HG02642 (cell line): ENCODE measurements around the gene BRAT1.
A peak's percentile ranks its signal among the peaks of the same experiment; 100 is the strongest.
"Not testable (repeated sequence)": the region's sequence is repeated elsewhere in the genome, so short reads cannot be mapped to it uniquely, and the experiment has no call there.

Experiments used
- ATAC-seq: cut with Tn5 transposase; IDR thresholded peaks from one replicate; pipeline ENCODE4 v1.9.1; 2021; ENCODE audit warnings: mild to moderate bottlenecking; ENCODE audit not compliant: unreplicated experiment, poor library complexity

The BRAT1 gene

GRCh38 chr7:2555121-2556052 is at the start of gene BRAT1:
TSS of gene BRAT1 (minus strand) at chr7:2555524. CDS start at chr7:2554431, 1,093 bp downstream.
- ATAC-seq, result peak; percentile 80

- no peak for ATAC-seq
These were observed 49.4 kb upstream of the BRAT1 start for GRCh38 chr7:2604608-2605174.

DNA sequence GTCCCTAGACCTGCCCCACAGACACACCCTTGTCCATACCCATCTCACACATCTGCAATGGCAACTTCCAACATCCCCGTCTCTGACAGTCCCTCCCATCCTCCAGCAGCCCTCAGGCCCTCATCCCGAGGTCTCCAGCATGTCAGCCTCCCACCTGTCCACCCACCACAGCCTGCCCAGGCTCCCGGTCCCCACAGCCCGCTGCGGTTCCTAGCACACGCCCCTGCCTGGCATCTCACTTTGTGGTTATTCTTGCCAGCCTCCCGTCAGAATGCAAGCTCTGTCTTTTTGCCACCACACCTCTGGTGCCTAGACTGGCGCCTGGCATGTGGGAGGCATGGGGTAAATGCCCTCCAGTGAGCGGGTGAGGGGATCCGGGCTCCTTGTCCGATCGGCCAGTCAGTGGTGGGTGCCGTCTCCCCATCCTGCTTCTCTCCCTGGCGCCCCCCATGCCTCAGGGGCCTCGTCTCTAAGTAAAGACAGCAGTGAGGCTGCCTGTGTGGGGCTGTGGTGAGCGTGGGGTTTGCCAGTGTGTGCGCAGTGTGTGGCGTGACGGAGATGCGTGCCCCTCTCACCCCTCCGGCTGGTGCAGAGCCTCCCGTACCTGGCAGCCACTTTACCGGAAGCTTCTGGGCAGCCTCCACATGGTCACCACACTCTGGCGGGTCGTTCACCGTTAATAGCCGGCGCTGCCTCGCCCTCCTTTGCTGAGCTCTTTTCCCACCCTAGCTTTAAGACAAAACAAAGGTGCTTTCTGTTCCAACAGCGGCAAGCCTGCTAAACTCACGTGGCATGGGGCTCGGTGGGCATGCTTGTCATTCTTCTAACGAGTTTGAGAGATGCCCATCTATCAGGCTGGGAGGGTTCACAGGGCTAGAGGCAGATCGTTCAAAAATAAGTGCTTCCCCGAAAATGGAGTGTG is 48.0 kb upstream of the BRAT1 start:
- no peak for ATAC-seq

DNA sequence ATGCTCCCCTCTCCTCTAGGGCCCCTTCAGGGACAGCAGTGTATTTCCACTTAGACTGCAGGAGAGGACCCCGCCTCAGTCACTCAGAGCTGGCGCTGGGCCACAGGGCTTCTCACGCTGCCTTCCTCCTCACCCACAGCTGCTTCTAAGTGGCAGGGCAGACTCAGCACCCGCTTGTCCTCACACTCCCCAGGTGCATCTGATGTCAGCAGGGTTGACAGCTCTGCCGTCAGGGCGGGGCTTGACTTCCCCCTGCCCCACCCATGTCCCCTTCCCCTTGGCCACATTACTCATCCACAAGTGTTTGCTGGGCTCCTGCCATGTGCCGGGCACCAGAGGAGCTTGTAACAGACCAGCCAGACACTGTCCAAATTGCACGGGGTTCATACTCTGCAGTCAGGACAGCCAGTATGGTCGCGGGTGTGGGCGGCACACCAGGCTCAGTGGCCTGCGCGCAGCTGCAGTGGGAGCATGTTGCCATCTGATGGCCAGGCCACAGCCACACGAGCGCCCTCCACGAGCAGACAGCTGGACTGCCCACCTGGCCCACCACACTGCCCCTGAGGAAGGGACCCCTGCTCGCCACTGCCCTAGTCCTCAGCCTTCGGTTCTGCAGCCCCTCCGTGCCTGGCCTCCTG is 47.2 kb upstream of the BRAT1 start:
- ATAC-seq, result no peak

GRCh38 chr7:2601907-2602306 is 46.6 kb upstream of the BRAT1 start:
- ATAC-seq, result no peak

DNA sequence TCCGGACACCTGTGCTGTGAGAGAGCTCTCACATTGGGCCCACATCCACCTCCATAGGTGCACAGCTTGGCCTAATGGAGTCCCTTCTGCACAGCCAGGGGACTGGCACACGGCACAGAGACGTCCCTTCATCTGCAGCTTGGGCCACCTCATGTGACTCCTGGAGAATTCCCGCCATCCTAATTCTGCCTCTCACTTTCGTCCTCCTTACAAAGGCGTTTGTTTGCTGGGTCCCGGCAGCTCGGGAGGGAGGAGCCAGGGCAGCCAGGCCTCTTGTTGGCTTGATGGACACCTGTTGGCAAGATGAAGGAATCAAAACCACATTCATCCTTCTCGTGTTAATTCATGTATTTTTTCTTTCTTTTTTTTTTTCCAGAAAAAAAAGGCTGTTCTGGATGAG is 45.7 kb upstream of the BRAT1 start:
- ATAC-seq, result no peak

DNA sequence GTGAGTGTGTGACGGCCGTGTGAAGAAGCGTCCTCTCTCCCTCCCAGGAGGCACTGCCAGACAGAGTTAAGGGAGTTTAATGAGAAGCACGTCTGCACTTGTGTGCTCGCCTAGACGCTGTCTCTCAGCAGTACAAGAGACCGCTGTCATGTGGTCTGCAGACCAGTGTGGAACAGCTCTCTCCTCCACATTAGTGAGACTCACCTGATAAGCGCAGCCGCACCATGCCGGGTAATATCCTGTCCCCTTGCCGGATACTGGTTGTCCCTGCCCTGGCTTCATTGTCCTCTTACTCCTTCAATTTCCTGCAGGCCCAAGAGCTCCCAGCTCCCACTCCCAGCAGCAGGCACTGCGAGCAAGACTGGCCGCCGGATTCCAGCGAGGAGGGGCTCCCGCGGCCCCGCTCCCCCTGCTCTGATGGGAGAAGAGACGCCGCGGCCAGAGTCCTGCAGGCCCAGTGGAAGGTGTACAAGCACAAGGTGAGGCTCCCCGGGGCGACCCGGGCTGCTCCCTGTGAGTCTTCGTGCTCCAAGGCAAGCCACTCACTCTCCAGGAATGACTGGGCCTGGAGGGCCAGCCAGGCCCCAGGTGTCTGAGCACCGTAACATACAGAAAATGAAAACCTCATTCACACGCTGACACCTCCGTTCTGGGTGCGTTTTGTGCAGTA is 43.0 kb upstream of the BRAT1 start:
- ATAC-seq, result no peak

DNA sequence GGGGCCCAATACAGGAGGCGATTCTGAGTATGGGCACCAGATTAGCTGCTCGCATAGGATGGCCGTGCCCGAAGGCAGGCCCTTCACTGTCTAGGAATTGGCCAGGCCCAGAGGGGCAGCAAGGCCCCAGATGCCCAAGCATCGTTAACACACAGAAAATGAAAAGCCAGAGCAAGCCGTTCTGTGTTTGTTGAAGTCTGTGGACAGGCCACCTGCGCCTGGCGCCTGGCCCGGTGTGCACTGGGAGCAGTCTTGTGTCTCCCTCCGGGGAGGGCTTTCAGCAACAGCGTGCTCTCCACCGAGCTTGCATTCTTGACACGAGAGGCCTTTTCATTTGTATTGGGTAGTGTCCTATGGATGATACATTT is 41.9 kb upstream of the BRAT1 start:
- no peak for ATAC-seq

DNA sequence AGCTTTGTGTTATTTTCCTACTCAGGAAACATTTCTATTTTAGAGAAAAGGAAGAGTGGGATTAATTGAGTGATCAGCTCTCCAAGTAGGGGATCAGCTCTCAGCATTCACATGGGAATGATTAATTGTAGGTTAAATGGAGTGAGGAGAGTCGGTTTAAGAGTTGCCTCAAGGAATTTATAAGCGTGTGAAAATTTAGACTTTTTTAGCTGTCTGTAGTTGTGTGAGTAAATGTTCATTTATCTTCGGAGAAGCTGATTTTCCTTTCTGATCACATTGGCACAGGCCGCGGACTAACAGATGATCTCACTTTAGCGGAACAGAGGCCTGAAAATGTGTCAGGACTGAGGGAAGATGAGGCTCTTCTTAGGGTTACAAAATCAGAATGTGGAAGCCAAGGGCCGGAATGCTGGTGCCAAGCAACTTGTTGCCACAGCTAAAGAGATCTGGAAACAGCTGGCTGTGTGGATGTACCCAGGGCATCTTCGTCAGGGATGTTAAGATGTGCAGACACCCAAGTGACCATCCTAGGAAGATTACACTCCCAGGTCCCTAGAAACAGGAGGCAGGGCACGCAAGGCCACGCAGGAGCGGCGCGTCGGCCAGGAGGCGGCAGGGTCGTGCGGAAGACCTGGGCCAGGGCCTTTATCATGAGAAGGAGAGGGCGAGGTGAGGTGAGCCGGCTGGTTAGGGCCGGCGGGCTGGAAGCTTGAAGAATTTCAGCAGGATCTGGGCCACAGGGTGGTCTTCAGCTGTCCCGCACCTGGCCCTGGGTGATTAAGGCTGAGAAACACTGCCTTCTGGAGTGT is 41.3 kb upstream of the BRAT1 start:
- no peak for ATAC-seq

GRCh38 chr7:2595258-2595860 is 40.0 kb upstream of the BRAT1 start:
- ATAC-seq, result no peak

GRCh38 chr7:2594599-2594998 is 39.3 kb upstream of the BRAT1 start:
- no peak for ATAC-seq

- no peak for ATAC-seq
These were observed 37.9 kb upstream of the BRAT1 start for GRCh38 chr7:2593036-2593727.

GRCh38 chr7:2592375-2592865 is 37.1 kb upstream of the BRAT1 start:
- no peak for ATAC-seq

DNA sequence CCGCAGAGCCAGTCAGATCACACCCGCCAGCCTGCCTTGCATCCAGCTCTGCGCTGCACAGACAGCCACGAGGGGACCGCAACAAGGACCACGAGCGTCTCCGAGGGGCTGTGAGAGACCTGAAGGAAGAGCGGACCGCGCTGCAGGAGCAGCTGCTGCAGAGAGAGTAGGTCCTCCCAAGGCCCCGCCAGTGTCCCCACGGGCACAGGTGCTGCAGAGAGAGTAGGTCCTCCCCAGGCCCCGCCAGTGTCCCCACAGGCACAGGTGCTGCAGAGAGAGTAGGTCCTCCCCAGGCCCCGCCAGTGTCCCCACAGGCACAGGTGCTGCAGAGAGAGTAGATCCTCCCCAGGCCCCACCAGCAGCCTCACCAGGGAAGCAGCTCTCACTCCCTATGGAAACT is 34.6 kb upstream of the BRAT1 start:
- not testable (repeated sequence) for ATAC-seq

DNA sequence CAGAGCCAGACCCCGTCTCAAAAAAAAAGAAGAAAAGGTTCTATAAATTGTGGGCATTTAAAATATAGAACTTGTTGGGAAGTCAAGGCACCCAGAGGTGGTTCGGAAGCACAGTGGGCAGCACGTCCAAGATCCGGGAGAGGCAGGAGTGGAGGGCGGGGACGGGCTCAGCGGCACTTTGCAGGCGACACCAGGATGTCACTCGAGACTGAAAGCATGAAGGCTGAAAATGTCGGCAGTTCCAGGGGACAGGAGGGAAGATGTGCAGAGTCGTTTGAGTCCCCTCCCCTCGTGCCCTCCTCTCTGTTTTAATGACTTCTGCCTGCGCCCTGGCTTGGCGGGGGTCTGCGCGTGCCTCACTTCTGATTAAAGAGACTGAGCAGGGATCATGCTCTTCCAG is 34.0 kb upstream of the BRAT1 start:
- ATAC-seq, result no peak

DNA sequence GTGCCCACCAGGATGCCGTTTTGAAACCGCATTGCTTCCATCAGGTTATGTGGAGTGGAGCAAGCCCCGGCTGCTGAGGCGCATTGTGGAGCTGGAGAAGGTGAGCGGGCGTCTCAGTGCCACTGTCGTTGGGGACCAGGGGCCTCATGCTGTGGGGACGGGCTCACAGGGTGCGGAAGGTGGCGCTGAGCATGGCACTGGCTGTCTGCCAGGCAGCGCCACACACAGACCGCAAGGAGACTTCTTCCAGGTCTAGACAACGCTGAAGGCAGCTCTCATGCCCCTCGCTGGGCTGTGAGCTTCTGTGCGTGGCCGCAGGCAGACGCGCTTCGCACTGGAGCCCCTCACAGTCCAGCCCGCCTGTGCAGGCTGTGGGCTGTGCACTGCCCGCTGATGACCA is 32.5 kb upstream of the BRAT1 start:
- no peak for ATAC-seq

DNA sequence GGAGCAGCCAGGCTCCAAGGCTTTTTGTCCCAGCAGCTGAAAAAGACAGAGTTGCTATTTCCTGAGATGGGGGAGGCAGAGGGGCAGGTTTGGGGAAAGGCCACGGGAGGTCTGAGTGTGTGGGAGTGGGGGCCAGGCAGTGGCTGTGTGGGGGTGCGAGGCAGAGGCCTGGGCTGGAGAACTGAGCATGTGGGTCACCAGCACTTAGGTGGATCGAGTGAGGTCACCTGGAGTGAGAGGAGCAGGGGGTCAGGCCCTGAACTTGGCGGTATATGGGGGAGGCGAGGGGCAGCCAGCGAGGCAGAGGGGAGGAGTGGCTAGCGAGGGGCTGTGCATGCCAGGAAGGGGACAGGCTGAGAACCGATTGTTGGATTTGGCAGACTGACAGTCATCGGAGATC is 31.8 kb upstream of the BRAT1 start:
- no peak for ATAC-seq
